HG02870 (cell line): ENCODE data around the gene NPAS3.

Experiments used
- ATAC-seq: cut with Tn5 transposase; IDR thresholded peaks from one replicate; pipeline ENCODE4 v1.9.1; 2021; ENCODE audit warnings: mild to moderate bottlenecking, moderate library complexity; ENCODE audit not compliant: unreplicated experiment

NPAS3 gene

GRCh38 chr14:33732175-33732574, 793.5 kb downstream of the NPAS3 start:
- no peak for ATAC-seq

- no peak for ATAC-seq
Measured at GRCh38 chr14:33733310-33733709, 794.6 kb downstream of the NPAS3 start.

- no peak for ATAC-seq
Measured at GRCh38 chr14:33733721-33734120, 795.0 kb downstream of the NPAS3 start.

- no peak for ATAC-seq
Measured at GRCh38 chr14:33734387-33734786, 795.7 kb downstream of the NPAS3 start.

GRCh38 chr14:33736299-33736825, 797.7 kb downstream of the NPAS3 start:
- ATAC-seq: no peak

- no peak for ATAC-seq
Measured at GRCh38 chr14:33736979-33737378, 798.3 kb downstream of the NPAS3 start.

GRCh38 chr14:33737446-33737845, 798.8 kb downstream of the NPAS3 start:
- ATAC-seq: no peak

- no peak for ATAC-seq
Measured at GRCh38 chr14:33738029-33738428, 799.4 kb downstream of the NPAS3 start.

- no peak for ATAC-seq
Measured at GRCh38 chr14:33738491-33738890, 799.8 kb downstream of the NPAS3 start.

GRCh38 chr14:33740531-33740930, 801.9 kb downstream of the NPAS3 start:
- ATAC-seq: no peak

- ATAC-seq: no peak
Measured at GRCh38 chr14:33742166-33742565, 803.5 kb downstream of the NPAS3 start.

GRCh38 chr14:33745163-33745562, 806.5 kb downstream of the NPAS3 start:
- no peak for ATAC-seq

GRCh38 chr14:33747749-33748148, 809.1 kb downstream of the NPAS3 start:
- ATAC-seq: no peak

GRCh38 chr14:33754261-33754660, 815.6 kb downstream of the NPAS3 start:
- no peak for ATAC-seq

- no peak for ATAC-seq
Measured at GRCh38 chr14:33755358-33755757, 816.7 kb downstream of the NPAS3 start.

- no peak for ATAC-seq
Measured at GRCh38 chr14:33756833-33757232, 818.2 kb downstream of the NPAS3 start.

- no peak for ATAC-seq
Measured at GRCh38 chr14:33758547-33758946, 819.9 kb downstream of the NPAS3 start.

- ATAC-seq: no peak
Measured at GRCh38 chr14:33762161-33762851, 823.6 kb downstream of the NPAS3 start.

- ATAC-seq: no peak
Measured at GRCh38 chr14:33764876-33765650, 826.4 kb downstream of the NPAS3 start.

- no peak for ATAC-seq
Measured at GRCh38 chr14:33767586-33768457, 829.1 kb downstream of the NPAS3 start.

GRCh38 chr14:33768458-33768830, 829.8 kb downstream of the NPAS3 start:
- no peak for ATAC-seq
